HG02938 (cell line): ENCODE data around the gene HIC2.
"Not testable (repeated sequence)": the region's sequence is repeated elsewhere in the genome, so short reads cannot be mapped to it uniquely, and the experiment has no call there.

Source experiments
- ATAC-seq: cut with Tn5 transposase; IDR thresholded peaks from one replicate; pipeline ENCODE4 v1.9.1; 2021; ENCODE audit warnings: mild to moderate bottlenecking, moderate library complexity; ENCODE audit not compliant: unreplicated experiment

Gene HIC2

DNA sequence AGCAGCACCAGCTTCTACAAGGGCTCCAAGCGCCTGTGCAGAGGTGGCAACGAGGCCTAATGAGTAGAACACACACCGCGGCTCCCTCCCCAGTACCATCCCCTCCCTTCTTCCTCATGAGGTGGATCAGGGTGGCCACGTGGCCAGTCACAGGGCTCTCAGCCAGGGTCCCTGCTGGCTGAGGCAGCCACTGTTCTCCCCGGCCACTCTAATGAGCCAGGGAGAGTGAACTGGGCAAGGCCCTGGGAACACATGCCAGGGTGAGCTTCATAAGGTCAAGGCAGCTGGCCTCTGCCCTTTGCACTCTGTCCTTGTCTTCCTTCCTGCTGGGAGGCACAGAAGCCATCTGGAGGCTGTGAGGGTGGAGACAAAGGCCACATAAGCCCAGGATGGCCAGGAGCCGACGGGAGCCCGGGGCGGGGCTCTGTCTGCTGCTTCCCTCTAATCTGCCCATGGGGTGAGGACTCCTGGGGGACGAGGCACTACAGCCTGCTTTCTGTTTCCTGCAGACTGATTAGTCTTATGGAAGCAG lies 72.0 kb downstream of the HIC2 start:
- not testable (repeated sequence) for ATAC-seq

DNA sequence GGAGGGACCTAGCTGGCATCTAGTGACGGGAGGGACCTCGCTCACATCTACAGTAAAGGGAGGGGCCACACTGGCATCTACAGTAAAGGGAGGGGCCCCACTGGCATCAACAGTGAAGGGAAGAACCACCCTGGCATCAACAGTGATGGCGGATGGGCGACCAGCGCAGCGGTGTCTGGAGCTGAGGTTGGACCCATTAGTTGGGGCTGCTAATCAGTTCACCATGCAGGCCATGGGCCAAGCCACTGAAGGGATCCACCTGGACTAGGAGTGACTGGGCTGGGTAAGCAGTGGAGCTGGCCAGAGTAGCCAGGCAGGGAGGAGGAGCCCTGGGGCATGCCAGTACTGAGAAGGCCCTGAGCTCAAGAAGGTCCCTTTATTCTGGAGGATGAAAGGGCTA lies 73.4 kb downstream of the HIC2 start:
- ATAC-seq = not testable (repeated sequence)

DNA sequence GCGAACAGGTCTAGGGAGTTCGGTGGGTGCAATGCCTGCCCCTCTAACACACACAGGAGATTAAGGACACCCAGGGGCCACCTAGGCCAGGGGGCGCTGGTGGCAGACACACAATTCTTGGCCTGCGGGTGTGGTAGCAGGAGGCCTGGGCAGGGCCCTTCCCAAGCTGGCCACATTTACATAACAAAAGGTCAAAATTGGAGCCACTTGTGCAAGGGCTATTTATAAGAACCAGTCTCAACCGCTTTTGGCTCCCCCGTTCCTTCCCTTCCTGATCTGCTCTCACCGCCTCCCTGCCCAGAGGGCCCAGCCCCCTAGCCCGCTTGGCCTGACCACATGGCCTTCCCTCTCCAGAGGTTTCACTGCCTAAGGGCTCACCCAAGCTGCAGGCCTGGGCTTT lies 75.1 kb downstream of the HIC2 start:
- ATAC-seq = not testable (repeated sequence)

DNA sequence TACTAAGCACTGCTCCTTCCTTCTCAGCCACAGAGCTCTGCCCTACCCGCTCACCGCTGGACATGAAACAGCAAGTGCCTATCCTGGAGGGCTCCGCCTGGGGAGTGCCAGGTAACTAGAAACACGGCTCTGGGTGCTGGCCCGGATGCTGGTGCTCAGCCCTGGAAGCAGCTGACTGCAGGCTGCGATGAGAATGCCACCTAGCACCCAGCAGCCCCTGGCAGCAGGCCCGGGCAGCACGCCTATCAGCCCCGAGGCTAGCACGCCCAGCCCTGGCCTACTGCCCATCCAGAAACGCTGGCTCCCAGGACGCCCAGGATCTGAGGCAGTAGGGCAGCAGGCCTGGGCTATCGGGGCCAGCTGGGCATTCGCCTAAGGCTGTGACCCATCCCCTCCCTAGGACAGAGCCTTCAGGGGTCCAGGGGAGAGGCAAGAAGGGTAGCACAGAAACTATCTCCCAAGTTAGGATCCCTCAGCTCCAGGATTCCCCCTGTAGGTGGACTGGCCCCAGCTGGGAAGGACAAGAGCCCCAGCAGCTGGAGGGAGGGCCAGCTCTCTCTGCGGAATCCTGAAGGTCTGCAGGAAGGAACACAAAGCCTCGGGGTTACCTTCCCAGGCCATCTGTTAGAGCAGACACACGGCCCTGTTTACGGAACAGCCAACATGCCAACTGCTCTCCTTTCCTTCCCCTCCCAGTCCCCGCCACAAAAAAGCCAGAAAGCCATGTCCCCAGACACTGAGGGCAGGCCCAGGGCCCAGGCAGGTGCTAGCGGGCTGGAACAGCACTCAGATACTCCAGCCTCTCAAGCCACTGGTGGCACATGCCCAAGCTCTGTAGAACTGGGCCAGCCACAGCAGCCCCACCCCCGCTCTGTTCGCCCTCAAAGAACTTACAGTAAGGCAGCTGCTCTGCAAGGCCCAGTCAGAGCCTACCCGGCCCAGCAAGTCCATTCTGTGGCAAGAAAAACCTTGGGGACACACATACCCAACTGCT lies 76.9 kb downstream of the HIC2 start:
- not testable (repeated sequence) for ATAC-seq

DNA sequence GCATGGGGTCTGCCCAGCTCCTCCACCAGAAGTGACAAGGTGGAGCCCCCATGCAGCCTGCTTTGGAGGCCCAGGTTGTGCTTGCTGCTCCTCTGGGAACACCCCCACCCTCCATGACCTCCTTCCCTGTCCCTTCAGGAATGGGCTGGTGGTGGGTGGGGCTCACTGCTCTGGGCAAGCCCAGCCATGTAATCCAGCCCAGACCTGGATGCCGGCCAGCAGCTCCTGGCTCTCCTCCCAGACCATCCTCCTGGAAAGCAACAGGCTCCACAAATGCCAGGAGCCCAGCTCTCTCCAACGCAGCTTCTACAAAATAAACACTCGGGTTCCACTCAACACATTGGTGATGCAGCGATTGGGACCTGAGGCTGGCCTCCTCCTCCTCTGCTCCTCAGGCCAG lies 80.8 kb downstream of the HIC2 start:
- not testable (repeated sequence) for ATAC-seq

DNA sequence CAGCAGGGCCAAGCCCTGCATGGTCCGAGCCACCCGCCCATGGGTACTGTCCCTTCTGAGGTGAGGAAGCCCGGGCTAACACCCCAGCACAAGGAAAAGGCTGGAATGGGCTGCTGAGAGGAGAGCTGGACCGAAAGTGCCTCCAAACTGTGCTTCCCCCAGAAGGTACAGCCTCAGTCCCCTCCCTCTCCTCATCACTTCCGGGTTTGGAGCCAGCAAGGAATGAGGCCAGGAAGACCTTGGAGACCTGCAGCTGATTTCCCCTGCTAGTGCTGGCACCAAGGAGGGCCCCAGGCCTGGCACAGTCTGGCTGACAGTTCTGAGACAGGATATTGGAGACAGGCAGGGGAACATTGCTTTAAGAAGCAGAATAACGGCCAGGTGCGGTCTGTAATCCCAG lies 81.3 kb downstream of the HIC2 start:
- ATAC-seq = not testable (repeated sequence)

DNA sequence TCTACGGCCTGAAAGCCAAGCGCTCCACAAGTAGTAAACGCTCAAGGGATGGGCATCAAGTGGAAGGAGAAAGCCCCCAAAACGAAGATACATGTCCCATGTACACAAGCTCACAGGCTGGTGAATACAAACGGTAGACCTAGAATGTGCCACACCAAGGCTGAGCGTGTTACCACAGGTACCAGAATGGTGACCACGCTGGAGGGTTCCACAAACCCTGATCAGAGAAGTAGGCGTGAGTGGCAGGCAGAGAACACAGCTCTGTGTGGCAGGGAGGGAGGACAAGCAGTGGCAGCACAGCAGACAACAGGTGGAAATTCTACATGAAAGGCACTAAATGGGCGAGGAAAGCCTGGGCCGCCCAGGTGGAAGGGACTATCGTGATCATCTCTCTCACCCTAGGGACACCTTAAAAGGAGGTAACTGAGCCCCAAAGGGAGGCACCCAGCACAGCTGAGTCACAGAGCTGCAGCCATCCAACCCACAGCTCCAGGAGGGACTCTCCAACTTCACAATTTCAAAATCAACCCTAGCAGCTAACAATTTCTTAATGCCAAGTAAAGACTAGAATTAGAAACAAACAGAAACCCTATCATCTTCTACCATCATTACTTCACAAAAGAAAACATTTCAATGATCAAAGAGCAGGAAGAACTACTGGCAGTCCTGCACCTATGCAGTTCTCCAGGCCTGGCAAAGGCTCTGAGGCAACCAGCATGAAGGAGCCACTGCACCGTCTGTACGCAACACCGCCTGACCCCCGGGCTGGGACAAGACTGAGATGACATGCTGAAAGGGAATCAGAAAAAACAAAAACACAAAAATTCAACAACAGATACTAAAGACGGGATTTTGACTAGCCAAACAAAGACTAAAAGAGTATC lies 82.7 kb downstream of the HIC2 start:
- not testable (repeated sequence) for ATAC-seq
